GM10248 (cell line): ENCODE data around the gene TAOK1.

Experiments
- CTCF ChIA-PET: fragments of 300-600 bp; sonication (Branson Sonifier 250); formaldehyde crosslinking; extraction: SDS; loops from one replicate; lab custom pipeline; 2021; ENCODE audit warnings: antibody characterized with exemption; lab: Yijun Ruan, JAX
- POLR2A ChIA-PET: fragments of 350-650 bp; sonication (Branson Sonifier 250); formaldehyde crosslinking; extraction: SDS; loops from one replicate; lab custom pipeline; 2020; ENCODE audit warnings: antibody characterized with exemption; lab: Yijun Ruan, JAX
- DNase-seq: peaks from one replicate; pipeline ENCODE4 v3.0.0; 2012; ENCODE audit errors: extremely low spot score
- CTCF ChIP-seq: IDR thresholded peaks from 2 replicates; pipeline ENCODE4 v1.5.1; 2012; ENCODE audit warnings: mild to moderate bottlenecking, low read depth; ENCODE audit errors: extremely low read depth, missing control alignments, control extremely low read depth

TAOK1 gene

GRCh38 chr17:29577385-29578211, 187.4 kb downstream of the TAOK1 start:
- no peak for DNase-seq
- POLR2A ChIA-PET = interaction anchor here (0.6 kb wide), 1 partner anchor 1024 kb away, joined by 3 read pairs; no protein-coding TSS in a partner anchor
- TF ChIP-seq CTCF = no peak
- CTCF ChIA-PET = interaction anchor here (0.9 to 14.3 kb wide), 5 partner anchors 9 to 208 kb away, joined by 3 to 172 read pairs (median 61); partner anchors contain the start of genes ANKRD13B and GIT1

- CTCF ChIA-PET = interaction anchor here (0.7 to 14.3 kb wide), 12 partner anchors 9 to 515 kb away, joined by 3 to 172 read pairs (median 7); partner anchors contain the start of genes ANKRD13B and SSH2
These were observed 188.7 kb downstream of the TAOK1 start for GRCh38 chr17:29578626-29579485.

GRCh38 chr17:29579866-29580771, 190.0 kb downstream of the TAOK1 start:
- DNase-seq = peak; percentile 91
- TF ChIP-seq CTCF = peak; percentile 93
- CTCF ChIA-PET = interaction anchor here (0.6 to 14.3 kb wide), 28 partner anchors 8 to 525 kb away, joined by 3 to 172 read pairs (median 4); partner anchors contain the start of genes ABHD15, ANKRD13B and SSH2
- POLR2A ChIA-PET = no interaction called here

More at GRCh38 chr17:29578626-29579485, 188.7 kb downstream of the TAOK1 start:
- DNase-seq = no peak
- POLR2A ChIA-PET = no interaction called here
- TF ChIP-seq CTCF = no peak

DNA sequence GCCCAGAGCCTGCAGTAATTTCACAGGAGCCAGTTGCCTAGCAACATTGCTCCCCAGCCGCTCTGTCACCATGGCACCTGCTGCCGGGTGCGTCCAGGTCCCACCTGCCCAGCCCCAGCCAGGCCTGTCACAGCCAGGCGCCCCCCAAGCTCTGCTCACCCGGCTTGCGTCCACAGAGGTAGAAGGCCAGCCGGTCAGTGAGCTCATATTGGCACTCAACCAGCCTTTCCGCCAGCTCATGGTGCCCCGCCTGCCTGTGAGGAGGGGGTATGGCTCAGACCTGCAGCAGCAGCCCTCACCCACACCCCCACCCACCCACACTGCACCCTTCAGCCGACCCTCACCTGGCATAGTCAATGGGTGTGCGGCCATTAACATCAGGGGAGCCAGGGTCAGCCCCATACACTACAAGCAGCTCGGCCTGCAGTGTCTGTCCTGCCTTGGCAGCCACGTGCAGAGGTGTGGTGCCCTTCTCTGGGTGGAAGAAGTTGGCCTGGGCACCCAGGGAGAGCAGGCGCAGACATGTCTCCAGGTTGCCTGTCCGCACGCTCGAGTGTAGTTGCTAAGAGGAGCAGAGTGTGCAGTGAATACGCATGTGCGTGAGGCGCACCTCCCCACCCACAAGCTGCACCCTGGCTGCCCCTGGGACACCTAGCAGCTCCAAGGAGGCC, 191.6 kb downstream of the TAOK1 start:
- ChIA-PET POLR2A (no interaction called here), CTCF (interaction anchor here (0.7 to 14.3 kb wide), 18 partner anchors 9 to 523 kb away, joined by 3 to 172 read pairs (median 4); partner anchors contain the start of genes ABHD15, ANKRD13B and SSH2)
- TF ChIP-seq CTCF = no peak
- DNase-seq = no peak

- DNase-seq = no peak
- no peak for TF ChIP-seq CTCF
- CTCF ChIA-PET = interaction anchor here (1.1 to 14.3 kb wide), 9 partner anchors 10 to 439 kb away, joined by 3 to 172 read pairs (median 15); partner anchors contain the start of genes ABHD15, ANKRD13B and SSH2
- POLR2A ChIA-PET = interaction anchor here (0.5 kb wide), 1 partner anchor 1501 kb away, joined by 3 read pairs; no protein-coding TSS in a partner anchor
These were observed 192.1 kb downstream of the TAOK1 start for GRCh38 chr17:29582254-29582765.
